ENCODE data around the gene DEGS2.

Gene DEGS2

DNA sequence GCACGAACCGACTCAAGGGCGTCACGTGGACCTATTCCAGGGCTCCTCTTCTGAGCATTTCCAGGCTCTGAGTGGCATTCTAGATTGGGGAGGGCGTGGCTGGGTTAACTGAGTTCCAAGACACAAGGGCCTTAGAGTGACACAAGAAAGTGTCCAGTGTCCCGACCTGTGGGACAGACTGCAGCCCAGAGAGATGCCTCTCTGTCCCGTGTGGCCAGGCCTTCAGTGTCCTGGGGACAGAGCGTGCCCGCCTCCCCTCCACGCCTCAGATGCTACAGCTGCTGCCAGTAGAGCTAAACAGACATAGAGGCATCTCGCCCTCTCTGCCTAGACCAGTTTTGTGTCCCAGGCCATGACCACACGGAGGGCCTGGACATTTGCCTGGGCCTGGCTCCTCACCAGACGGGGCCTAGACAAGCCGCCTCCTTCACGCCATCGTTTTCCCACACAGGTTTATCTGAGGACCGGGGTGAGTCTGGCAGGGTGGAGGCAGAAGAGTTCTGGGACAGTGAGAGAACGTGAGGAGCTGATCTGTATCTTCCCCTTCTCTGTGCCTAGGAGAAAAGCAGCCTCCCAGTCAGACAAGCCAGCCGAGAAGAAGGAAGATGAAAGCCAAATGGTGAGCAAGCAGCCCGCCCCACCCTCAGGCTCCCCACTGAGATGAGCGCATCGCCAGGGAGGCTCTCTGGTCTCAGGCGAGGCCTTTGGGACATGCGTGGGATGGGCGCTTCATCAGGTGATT is 27.1 kb downstream of the DEGS2 start:
- DNase-seq (ENCODE audit: low read depth), result no peak

- DNase-seq (ENCODE audit: low read depth), result no peak
Measured at GRCh38 chr14:100131181-100131580, 28.3 kb downstream of the DEGS2 start.

GRCh38 chr14:100130521-100130920 is 28.9 kb downstream of the DEGS2 start:
- DNase-seq (ENCODE audit: low read depth), result no peak

- DNase-seq (ENCODE audit: low read depth), result no peak
Measured at GRCh38 chr14:100129161-100129589, 30.3 kb downstream of the DEGS2 start.

DNA sequence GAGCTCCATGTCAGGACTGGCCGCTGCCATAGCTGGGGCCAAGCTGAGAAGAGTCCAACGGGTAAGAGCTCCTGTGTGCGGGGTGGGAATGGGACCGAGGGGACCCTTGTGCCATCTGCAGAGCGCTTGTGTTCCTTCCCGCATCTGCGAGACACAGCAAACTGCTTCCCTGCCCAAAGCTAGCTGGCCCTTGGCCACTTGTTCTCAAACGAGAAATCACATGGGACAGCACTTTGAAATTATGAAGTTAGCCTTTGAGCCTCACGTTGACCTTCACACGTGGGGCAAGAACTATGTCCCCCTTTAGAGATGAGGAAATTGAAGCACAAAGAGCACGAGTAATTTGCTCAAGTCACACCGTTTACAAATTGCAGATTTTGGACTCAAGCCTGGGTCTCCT is 30.8 kb downstream of the DEGS2 start:
- DNase-seq (ENCODE audit: low read depth), result no peak

GRCh38 chr14:100127853-100128455 is 31.5 kb downstream of the DEGS2 start:
- no peak for DNase-seq (ENCODE audit: low read depth)

GRCh38 chr14:100126401-100126800 is 33.0 kb downstream of the DEGS2 start:
- no peak for DNase-seq (ENCODE audit: low read depth)

GRCh38 chr14:100124551-100125088 is 34.8 kb downstream of the DEGS2 start:
- DNase-seq (ENCODE audit: low read depth), result no peak

- no peak for DNase-seq (ENCODE audit: low read depth)
Measured at GRCh38 chr14:100123618-100124017, 35.8 kb downstream of the DEGS2 start.

GRCh38 chr14:100122481-100123223 is 36.8 kb downstream of the DEGS2 start:
- DNase-seq (ENCODE audit: low read depth), result no peak

DNA sequence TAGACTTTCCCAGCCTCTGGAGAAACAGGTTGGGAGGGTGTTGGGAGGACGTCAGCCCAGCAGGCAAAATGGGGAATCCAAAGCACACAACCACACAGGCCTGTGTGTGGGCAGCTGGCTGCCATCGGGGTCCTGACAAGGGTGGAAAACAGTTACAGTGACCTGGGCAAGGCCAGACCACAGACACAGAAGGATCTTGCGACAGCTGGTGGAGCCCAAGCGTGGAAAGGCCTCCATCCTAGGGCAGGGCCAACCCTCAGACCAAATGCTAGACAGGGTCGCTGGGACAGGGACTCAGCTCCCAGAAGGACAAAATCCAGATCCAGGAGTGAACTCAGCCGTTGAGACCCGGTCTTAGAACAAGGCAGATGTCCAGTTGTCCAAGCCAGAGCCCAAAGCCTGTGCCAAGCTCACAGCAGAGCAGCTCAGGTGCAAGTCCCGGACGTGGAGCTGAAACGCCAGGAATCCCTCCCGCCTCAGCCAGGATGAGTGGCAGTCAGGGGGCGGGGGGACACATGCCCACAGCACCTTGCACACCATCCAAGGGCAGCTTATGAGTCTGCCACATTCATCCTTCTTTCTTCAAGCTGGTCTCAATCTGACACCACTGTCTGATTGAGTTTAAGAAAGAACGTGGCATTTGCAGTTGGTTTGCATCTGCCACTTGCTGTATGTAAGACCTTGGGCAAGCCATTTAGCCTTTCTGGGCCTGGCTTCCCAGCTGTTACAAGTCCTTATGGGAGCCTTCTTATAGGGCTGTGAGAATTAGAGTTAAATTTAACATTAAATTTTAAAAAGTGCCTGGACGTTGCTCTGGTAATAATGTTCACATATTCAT is 37.6 kb downstream of the DEGS2 start:
- no peak for DNase-seq (ENCODE audit: low read depth)

DNA sequence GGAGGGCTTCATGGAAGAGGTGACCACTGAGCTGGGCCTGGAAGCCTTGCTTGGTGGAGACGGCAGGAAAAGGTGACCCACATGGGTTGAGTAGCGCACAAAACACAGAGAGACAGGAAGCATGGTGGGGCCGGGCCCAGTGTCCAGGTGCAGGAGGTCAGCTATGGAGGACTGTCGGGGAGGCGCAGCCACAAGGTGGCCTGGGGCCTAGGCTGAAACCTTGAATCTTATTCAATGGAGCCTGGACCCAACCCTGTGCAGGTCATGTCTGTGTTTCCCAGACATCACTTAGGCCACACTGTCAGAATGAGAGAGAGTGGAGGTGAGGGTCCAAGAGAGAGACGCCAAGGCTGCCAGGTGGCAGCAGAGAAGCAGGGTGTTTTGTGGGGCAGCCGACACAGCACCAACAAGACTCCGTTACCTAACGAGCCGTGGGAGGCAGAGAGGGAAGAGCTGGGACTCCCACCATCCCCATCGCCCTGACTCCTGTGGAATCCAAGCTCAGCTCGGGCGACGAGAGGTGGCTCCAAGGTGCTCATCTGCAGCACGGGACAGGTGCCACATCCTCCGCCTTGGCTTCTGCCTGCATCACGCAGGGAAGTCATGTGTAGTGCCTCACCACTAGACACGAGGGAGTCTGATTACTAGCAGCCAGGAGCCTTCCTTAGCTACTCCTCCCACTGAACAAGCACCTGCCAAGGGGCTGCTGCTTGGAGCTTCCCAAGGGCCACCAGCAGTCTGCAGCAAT is 38.7 kb downstream of the DEGS2 start:
- DNase-seq (ENCODE audit: low read depth), result no peak

GRCh38 chr14:100119251-100119650 is 40.2 kb downstream of the DEGS2 start:
- no peak for DNase-seq (ENCODE audit: low read depth)

DNA sequence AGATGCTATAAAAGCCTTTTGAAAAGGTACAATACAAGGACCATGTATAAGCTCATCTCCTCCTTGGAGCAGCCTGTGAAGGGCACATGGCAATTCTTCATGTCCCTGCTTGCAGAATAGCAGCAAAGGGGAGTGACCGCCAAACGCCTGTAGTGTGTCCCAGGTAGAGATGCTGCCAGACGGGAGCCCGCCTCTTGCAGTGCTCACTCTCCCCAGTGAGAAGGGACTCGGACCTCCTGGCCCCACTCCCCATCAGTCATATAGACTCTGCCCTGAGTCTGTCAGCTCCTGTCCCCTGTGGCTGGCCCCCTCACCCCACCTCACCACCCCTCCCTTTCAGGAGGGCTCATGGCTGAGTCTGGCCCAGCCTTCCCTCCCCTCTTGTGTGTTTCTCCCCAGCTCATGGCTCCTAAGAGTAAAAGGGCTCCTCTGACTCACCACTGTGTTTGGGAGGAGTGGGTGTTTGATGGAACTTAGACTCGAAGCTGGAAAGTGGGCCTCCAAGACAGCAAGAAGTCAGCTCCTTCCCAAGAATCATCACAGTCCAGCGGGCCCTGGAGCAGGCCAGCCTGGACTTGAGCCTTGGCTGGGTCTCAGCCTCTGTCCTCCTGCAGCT is 40.9 kb downstream of the DEGS2 start:
- DNase-seq (ENCODE audit: low read depth), result no peak

- no peak for DNase-seq (ENCODE audit: low read depth)
Measured at GRCh38 chr14:100117633-100118395, 41.6 kb downstream of the DEGS2 start.

DNA sequence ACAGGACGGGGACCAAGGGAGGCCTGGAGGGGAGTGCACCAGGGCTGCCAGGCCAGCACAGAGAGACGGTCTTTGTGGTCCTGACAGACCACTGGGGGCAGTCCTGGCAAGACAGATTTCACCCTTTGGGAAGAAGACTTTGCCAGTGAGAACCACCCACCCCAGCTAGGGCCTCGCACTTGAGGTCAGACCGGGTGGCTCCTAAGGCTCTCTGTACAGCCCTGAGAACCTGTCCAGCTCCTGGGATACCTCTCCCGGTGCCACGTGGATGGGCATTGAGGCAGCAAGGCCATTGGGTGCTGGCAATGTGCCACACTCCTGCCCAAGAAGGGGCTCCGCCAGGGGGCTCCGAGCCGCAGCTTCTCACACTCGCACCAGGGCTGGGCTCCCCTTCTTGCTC is 42.4 kb downstream of the DEGS2 start:
- DNase-seq (ENCODE audit: low read depth), result no peak

DNA sequence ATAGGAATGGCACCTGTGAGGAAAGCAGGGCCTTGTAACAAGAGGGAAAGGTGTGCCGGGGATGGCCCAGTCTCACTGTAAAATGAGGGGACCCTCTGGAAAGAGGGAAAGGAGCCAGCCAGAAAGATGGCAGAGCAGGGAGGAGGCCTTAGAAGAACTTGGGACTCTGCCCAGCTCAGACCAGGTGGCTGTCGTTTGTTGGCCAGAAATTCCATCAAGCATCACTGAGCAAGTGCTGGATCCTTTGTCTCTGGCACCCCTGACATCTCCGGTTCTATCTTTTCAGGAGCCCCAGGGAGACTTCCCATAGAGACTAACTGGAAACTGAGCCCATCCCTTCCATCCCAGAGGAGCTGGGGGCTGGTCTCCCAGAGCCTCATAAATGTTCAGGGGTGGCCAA is 43.3 kb downstream of the DEGS2 start:
- no peak for DNase-seq (ENCODE audit: low read depth)

DNA sequence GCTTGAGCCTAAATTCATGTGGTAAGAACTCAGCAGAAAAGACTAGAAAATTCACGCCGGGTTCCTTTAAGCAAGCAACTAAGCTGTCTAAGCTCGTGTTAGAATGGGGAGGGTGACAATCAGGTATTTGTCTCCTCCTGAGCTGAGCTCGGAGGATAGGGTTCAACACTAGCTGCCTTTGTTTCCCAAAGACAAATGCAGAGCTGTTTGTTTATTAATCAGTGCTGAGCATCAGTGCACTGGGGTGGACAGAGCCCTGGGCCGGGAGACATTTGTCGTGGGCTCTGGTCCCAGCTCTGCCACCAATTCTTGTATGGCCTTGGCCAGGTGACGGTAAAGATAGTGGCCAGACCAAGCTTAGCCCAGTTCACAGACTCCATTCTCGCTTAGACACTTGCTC is 43.7 kb downstream of the DEGS2 start:
- DNase-seq (ENCODE audit: low read depth), result no peak

- no peak for DNase-seq (ENCODE audit: low read depth)
Measured at GRCh38 chr14:100115236-100115635, 44.2 kb downstream of the DEGS2 start.
